ENCODE data around the gene CD46.

DNA sequence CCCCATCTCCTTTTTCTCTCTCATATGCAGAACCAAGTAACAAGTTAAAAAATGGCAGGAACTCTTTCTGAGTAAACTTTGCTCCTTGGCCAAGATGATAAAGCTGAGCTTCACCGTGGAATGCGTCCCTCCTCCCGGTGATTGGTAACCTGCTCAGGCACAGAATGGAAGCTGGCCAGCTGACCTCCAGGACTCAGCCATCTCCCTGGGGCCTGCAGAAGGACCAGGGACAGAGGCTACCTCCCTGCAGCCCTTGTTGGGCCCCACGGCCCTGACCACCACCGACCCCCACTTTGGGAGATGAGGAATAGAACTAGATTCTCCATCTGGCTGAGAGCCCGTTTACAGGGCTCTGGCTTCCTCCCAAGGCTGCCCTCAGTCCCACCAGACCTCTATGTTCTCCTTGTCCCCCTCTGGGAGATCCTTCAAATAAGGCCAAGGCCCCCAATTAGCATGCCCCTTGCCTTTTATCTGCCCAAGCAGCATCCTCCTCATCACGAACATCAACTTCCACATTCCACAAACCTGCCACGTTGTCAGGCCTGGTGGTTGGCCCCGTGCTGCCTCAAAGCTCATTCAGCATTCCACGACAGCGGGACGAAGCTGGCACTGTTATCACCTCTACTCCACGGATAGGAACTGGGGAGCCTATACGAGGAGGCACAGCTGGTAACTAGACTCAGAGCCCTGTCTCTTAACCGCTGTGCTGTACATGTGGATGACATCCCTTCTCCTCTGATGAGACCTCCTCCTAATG lies 84.9 kb downstream of the CD46 start:
- TF ChIP-seq, protein P1, sequence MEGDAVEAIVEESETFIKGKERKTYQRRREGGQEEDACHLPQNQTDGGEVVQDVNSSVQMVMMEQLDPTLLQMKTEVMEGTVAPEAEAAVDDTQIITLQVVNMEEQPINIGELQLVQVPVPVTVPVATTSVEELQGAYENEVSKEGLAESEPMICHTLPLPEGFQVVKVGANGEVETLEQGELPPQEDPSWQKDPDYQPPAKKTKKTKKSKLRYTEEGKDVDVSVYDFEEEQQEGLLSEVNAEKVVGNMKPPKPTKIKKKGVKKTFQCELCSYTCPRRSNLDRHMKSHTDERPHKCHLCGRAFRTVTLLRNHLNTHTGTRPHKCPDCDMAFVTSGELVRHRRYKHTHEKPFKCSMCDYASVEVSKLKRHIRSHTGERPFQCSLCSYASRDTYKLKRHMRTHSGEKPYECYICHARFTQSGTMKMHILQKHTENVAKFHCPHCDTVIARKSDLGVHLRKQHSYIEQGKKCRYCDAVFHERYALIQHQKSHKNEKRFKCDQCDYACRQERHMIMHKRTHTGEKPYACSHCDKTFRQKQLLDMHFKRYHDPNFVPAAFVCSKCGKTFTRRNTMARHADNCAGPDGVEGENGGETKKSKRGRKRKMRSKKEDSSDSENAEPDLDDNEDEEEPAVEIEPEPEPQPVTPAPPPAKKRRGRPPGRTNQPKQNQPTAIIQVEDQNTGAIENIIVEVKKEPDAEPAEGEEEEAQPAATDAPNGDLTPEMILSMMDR (IDR thresholded peaks at IDR 0.05; ENCODE audit: insufficient read depth, low read length, poor library complexity, severe bottlenecking) = no peak
- TF ChIP-seq EZH2phosphoT487 (conservative IDR thresholded peaks at IDR 0.05; ENCODE audit: low read length) = no peak

Data from SU-DHL-6 (cell line).